NCI-H82 treated with DMSO at 0.1 percent for 48 hours (cell line): ENCODE data around the gene NFKBIL1.
"Not testable (repeated sequence)": the region's sequence is repeated elsewhere in the genome, so short reads cannot be mapped to it uniquely, and the experiment has no call there.

Experiments
- DNase-seq: peaks from one replicate; lab custom pipeline; 2025; ENCODE audit not compliant: unreplicated experiment; lab: John Stamatoyannopoulos, UW

The NFKBIL1 gene

GRCh38 chr6:31580438-31580740 is 33.0 kb downstream of the NFKBIL1 start:
- no peak for DNase-seq

DNA sequence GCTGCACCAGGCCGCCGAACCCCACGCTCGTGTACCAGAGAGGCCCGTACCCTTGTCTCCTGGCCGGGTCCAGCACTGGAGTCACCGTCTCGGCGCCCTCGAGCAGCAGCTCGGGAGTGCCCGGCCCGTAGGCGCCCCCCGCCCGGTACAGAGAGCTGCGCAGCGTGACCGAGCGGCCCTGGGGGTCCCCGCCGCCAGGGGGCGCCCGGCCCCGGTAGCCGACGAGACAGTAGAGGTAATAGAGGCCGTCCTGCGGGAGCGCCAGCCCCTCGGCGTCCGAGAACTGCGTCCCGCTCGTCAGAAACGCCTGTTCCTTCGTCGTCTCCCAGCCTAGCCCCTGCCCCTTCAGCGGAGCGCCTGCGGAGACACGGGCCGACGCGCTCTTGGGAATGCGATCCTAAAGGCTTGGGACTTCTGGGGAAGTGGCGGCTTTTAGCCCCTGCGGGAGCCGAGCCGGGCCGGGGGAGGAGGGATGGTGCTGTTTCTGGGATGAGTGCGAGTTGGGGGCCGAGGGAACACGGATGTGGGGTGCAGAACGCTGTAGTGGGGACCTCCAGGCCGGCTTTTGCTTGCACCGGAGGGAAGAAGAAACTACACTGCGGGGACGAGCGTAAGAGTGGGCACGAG is 33.5 kb downstream of the NFKBIL1 start:
- peak; percentile 70 for DNase-seq

GRCh38 chr6:31581434-31582229 is 34.2 kb downstream of the NFKBIL1 start:
- no peak for DNase-seq

- DNase-seq: no peak
Observed at GRCh38 chr6:31582230-31582643, 34.8 kb downstream of the NFKBIL1 start, which contains the start of gene LTB. Gene LTB, minus strand, starts transcription at chr6:31582424. Its CDS starts 7 bp downstream, at chr6:31582417.

GRCh38 chr6:31585491-31585890 is 38.1 kb downstream of the NFKBIL1 start:
- no peak for DNase-seq

DNA sequence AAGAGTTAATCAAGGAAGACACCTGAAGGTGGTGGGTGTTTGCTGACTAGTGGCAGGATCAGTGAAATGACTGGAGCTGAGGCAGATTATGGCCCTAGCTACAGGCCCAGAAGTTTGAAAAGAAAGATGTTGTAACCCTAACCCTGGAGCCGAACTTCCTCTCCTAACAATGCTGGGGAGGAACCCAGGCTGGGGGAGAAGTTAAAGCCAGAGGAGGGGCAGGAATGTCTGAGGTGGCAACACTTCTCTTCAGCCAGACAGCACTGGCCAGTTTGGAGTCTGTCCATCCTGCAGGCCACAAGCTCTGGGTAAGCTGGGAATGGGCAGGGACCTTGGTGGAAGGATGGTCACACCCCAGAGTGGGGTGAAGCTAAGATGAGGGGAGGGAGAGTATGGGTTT is 38.6 kb downstream of the NFKBIL1 start, which contains the start of gene LST1:
TSS of gene LST1 (plus strand) at position 270 of the 400 bp plus-strand sequence. CDS start 1,023 bp downstream, outside the sequence.
- DNase-seq: no peak

DNA sequence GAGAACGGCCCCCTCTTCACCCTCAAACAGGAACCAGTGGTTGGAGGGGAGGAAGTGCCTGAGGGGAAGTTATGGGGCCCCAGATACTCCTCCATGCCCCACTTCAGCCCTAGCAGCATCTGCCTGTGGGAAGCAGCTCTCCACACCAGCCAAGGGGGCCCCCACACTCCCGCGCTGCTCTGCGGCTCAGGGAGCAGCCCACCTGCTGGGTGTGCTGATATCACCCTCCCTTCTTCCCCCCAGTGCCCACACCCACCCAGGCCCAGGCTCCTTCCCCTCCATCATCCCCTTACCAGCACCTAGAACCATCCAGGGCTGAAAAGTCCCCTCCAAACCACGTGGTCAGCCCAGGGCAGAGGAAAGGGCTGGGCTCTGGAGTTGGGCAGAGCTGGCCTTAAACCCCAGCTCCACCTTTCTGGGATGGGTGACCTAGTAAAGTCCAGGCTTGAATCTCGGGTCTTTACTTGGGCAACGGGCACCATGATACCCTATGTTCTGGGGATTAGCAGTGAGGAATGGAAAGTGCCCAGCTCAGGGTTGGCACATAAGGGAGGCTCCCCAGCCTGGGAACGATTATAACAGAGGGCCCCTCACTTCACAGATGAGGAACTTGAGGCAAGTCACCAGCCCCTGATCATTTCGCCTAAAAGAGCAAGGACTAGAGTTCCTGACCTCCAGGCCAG is 39.3 kb downstream of the NFKBIL1 start:
- DNase-seq: no peak

GRCh38 chr6:31587791-31588777 is 40.7 kb downstream of the NFKBIL1 start:
- DNase-seq: no peak

DNA sequence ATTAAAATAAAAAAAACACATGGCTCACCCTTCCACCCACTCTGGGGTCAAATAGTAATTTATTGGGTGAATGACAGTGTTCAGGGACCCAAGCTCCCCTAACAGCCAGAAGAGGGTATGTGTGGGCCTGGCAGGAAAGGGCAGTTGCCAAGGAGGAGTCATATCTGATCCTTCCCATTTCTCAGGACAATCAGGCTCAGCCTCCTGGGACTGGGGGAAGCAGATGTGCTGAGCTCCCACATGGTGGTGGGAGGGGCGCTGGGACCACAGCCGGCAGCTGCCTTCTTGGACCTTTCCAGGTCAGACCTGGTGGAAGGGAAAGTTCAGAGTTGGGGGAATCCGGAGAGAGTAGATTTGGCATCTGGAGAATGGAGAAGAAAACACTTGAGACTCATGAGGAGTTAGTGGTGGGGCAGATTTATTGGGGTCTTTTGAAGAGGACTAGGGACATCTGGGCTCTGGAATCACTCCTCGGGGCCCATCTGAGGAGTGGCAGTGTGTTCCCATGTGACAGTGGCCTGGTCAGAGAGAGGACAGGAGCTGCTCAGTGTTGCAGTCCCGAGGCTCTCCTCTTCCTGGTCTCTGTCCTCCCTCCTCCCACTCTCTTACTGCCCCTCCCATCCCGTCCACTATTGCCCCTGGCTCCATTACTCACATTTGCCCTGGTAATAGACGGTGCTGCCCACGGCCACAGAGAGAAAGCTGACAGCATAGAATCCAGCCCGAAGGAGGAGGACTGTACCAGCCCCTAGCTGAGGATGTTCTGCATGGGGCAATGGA is 41.7 kb downstream of the NFKBIL1 start:
- no peak for DNase-seq

GRCh38 chr6:31590691-31591090 is 43.3 kb downstream of the NFKBIL1 start:
- not testable (repeated sequence) for DNase-seq

DNA sequence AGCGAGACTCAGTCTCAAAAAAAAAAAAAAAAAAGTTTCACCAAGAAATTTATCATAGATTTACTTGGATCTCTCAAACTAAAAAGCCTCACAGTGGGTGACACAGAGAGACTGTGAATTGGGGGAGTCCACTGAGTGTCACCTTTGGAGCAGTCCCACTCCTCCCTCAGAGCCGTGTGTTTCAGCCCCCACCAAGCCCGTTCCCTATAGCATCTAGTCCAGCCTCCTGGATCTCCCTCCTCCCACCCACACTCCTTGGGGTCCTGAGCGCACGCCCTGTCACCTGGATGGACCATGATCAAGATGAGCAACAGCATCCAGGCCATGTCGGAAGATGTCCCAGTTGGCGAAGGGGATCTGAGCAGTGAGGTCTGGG is 45.0 kb downstream of the NFKBIL1 start:
- no peak for DNase-seq

GRCh38 chr6:31597006-31597405 is 49.6 kb downstream of the NFKBIL1 start:
- peak; percentile 27 for DNase-seq

GRCh38 chr6:31607317-31607716 is 59.9 kb downstream of the NFKBIL1 start:
- no peak for DNase-seq
